Mesendoderm (in vitro differentiated cells): ENCODE measurements around the gene GOLIM4.

Experiments used
- DNase-seq: peaks from one replicate; pipeline ENCODE4 v3.0.0; 2013
- H2AK5ac ChIP-seq: 2 replicates; pipeline ENCODE4 v1.6.1; 2013; ENCODE audit warnings: low read length, inconsistent platforms
- H2BK120ac ChIP-seq: 2 replicates; pipeline ENCODE4 v1.6.1; 2013; ENCODE audit warnings: low read depth, mild to moderate bottlenecking, low read length, moderate library complexity, mixed read lengths
- H2BK15ac ChIP-seq: replicated peaks from 2 replicates; pipeline ENCODE4 v1.6.1; 2013; ENCODE audit warnings: low read depth, mild to moderate bottlenecking, moderate library complexity
- H2BK5ac ChIP-seq: 2 replicates; pipeline ENCODE4 v1.6.1; 2013; ENCODE audit warnings: low read length, inconsistent platforms
- H3K18ac ChIP-seq: 2 replicates; pipeline ENCODE4 v1.6.1; 2013; ENCODE audit warnings: mild to moderate bottlenecking, low read length, mixed read lengths
- H3K23ac ChIP-seq: one replicate; pipeline ENCODE4 v1.6.1; 2013; ENCODE audit warnings: low read length
- H3K27ac ChIP-seq: 2 replicates; pipeline ENCODE4 v1.5.1; 2013; ENCODE audit warnings: low read depth, mild to moderate bottlenecking, inconsistent platforms, low read length, moderate library complexity
- H3K27me3 ChIP-seq: 2 replicates; pipeline ENCODE4 v1.6.1; 2013; ENCODE audit warnings: low read length, control low read depth, mild to moderate bottlenecking, inconsistent platforms; ENCODE audit not compliant: insufficient read depth, poor library complexity
- H3K36me3 ChIP-seq: 2 replicates; pipeline ENCODE4 v1.6.1; 2013; ENCODE audit warnings: low read length, inconsistent platforms; ENCODE audit not compliant: control insufficient read depth, insufficient read depth
- H3K4ac ChIP-seq: one replicate; pipeline ENCODE4 v1.6.1; 2013; ENCODE audit warnings: low read depth, mild to moderate bottlenecking, low read length, moderate library complexity
- H3K4me1 ChIP-seq: 2 replicates; pipeline ENCODE4 v1.6.1; 2013; ENCODE audit warnings: low read depth, low read length, inconsistent platforms; ENCODE audit not compliant: control insufficient read depth
- H3K4me2 ChIP-seq: 2 replicates; pipeline ENCODE4 v1.6.1; 2013; ENCODE audit warnings: low read length
- H3K4me3 ChIP-seq: 2 replicates; pipeline ENCODE4 v1.5.1; 2013; ENCODE audit warnings: mild to moderate bottlenecking, low read length
- H3K56ac ChIP-seq: one replicate; pipeline ENCODE4 v1.6.1; 2013; ENCODE audit warnings: low read length
- H3K79me1 ChIP-seq: 2 replicates; pipeline ENCODE4 v1.6.1; 2013; ENCODE audit warnings: low read length, inconsistent platforms
- H3K79me2 ChIP-seq: 2 replicates; pipeline ENCODE4 v1.6.1; 2013; ENCODE audit warnings: mild to moderate bottlenecking, low read length; ENCODE audit not compliant: control insufficient read depth, insufficient read depth
- H3K9ac ChIP-seq: 2 replicates; pipeline ENCODE4 v1.6.1; 2013; ENCODE audit warnings: low read length, inconsistent platforms
- H4K5ac ChIP-seq: one replicate; pipeline ENCODE4 v1.6.1; 2013; ENCODE audit warnings: low read length
- H4K8ac ChIP-seq: one replicate; pipeline ENCODE4 v1.6.1; 2013; ENCODE audit warnings: low read depth, mild to moderate bottlenecking, control low read depth, low read length, moderate library complexity
- WGBS: extraction: QIAGEN DNeasy Blood & Tissue Kit; methylation state at CpG from one replicate; pipeline ENCODE4 v1.1.7; 2013; ENCODE audit warnings: low lambda C conversion rate, missing lambda C conversion rate; ENCODE audit not compliant: insufficient coverage; ENCODE audit errors: extremely low coverage; 5-methylcytosine and 5-hydroxymethylcytosine counted together

Gene GOLIM4

GRCh38 chr3:168053115-168053514 lies 42.6 kb downstream of the GOLIM4 start:
- H3K4me2 ChIP-seq: no peak overlapping the region
- WGBS: no CpG with 5 or more reads among the region's 2 CpGs
- no peak overlapping the region for H2AK5ac ChIP-seq
- no peak overlapping the region for H3K18ac ChIP-seq
- H3K36me3 ChIP-seq: no peaks in the 10 kb centered on the region
- no peak overlapping the region for H3K56ac ChIP-seq
- H3K27me3 ChIP-seq: no peaks in the 10 kb centered on the region
- DNase-seq: no peak
- peaks cover 7% of the 10 kb centered on the region for H3K79me2 ChIP-seq
- no peak overlapping the region for H3K9ac ChIP-seq
- H4K5ac ChIP-seq: no peak overlapping the region
- H2BK15ac ChIP-seq: no peak overlapping the region
- no peak overlapping the region for H3K23ac ChIP-seq
- peaks cover 11% of the 10 kb centered on the region for H3K79me1 ChIP-seq
- no peak overlapping the region for H2BK120ac ChIP-seq
- no peak overlapping the region for H3K27ac ChIP-seq
- H2BK5ac ChIP-seq: no peak overlapping the region
- no peak overlapping the region for H4K8ac ChIP-seq
- H3K4ac ChIP-seq: no peak overlapping the region
- no peak overlapping the region for H3K4me3 ChIP-seq
- peaks cover 4% of the 10 kb centered on the region for H3K4me1 ChIP-seq

- Histone ChIP-seq H3K4me3 (no peak overlapping the region), H3K9ac (no peak overlapping the region), H2BK120ac (no peak overlapping the region), H3K4me1 (peaks cover 4% of the 10 kb centered on the region), H3K36me3 (no peaks in the 10 kb centered on the region), H3K23ac (no peak overlapping the region), H4K5ac (no peak overlapping the region), H2BK5ac (no peak overlapping the region), H3K4ac (no peak overlapping the region), H2BK15ac (no peak overlapping the region), H4K8ac (no peak overlapping the region), H3K27me3 (no peaks in the 10 kb centered on the region), H3K79me2 (peaks cover 7% of the 10 kb centered on the region), H3K56ac (no peak overlapping the region), H2AK5ac (no peak overlapping the region), H3K4me2 (no peak overlapping the region), H3K18ac (no peak overlapping the region), H3K27ac (no peak overlapping the region), H3K79me1 (peaks cover 11% of the 10 kb centered on the region)
- no peak for DNase-seq
- whole genome bisulfite sequencing: no CpG with 5 or more reads among the region's 2 CpGs
These were observed 43.2 kb downstream of the GOLIM4 start for GRCh38 chr3:168052515-168052914.

GRCh38 chr3:168051531-168052471 lies 43.9 kb downstream of the GOLIM4 start:
- H3K23ac ChIP-seq: no peak overlapping the region
- no peak overlapping the region for H2AK5ac ChIP-seq
- no peak overlapping the region for H2BK15ac ChIP-seq
- H3K4me2 ChIP-seq: no peak overlapping the region
- H3K18ac ChIP-seq: no peak overlapping the region
- no peak overlapping the region for H3K4ac ChIP-seq
- DNase-seq: no peak
- WGBS: no CpG with 5 or more reads among the region's 9 CpGs
- no peak overlapping the region for H2BK5ac ChIP-seq
- no peak overlapping the region for H3K56ac ChIP-seq
- H4K8ac ChIP-seq: no peak overlapping the region
- peaks cover 11% of the 10 kb centered on the region for H3K79me1 ChIP-seq
- no peak overlapping the region for H2BK120ac ChIP-seq
- peaks cover 7% of the 10 kb centered on the region for H3K79me2 ChIP-seq
- H3K4me1 ChIP-seq: peaks cover 4% of the 10 kb centered on the region
- no peak overlapping the region for H3K4me3 ChIP-seq
- no peaks in the 10 kb centered on the region for H3K27me3 ChIP-seq
- H4K5ac ChIP-seq: no peak overlapping the region
- H3K36me3 ChIP-seq: no peaks in the 10 kb centered on the region
- no peak overlapping the region for H3K27ac ChIP-seq
- H3K9ac ChIP-seq: no peak overlapping the region

GRCh38 chr3:168051070-168051469 lies 44.7 kb downstream of the GOLIM4 start:
- H3K18ac ChIP-seq: no peak overlapping the region
- H2BK120ac ChIP-seq: no peak overlapping the region
- H3K79me1 ChIP-seq: peaks cover 11% of the 10 kb centered on the region
- H2BK5ac ChIP-seq: no peak overlapping the region
- no peak overlapping the region for H3K9ac ChIP-seq
- H4K5ac ChIP-seq: no peak overlapping the region
- H3K27ac ChIP-seq: no peak overlapping the region
- H3K36me3 ChIP-seq: no peaks in the 10 kb centered on the region
- H2AK5ac ChIP-seq: no peak overlapping the region
- H3K23ac ChIP-seq: no peak overlapping the region
- H3K4ac ChIP-seq: no peak overlapping the region
- H3K56ac ChIP-seq: no peak overlapping the region
- no peak overlapping the region for H3K4me3 ChIP-seq
- H2BK15ac ChIP-seq: no peak overlapping the region
- no peaks in the 10 kb centered on the region for H3K27me3 ChIP-seq
- H3K79me2 ChIP-seq: peaks cover 7% of the 10 kb centered on the region
- peaks cover 4% of the 10 kb centered on the region for H3K4me1 ChIP-seq
- H3K4me2 ChIP-seq: no peak overlapping the region
- H4K8ac ChIP-seq: no peak overlapping the region
- no peak for DNase-seq

- Histone ChIP-seq H3K23ac (peak overlapping the region; percentile 16), H2BK15ac (no peak overlapping the region), H3K56ac (no peak overlapping the region), H4K5ac (no peak overlapping the region), H3K36me3 (no peaks in the 10 kb centered on the region), H3K9ac (no peak overlapping the region), H2BK120ac (no peak overlapping the region), H3K4me3 (no peak overlapping the region), H3K4ac (no peak overlapping the region), H3K4me1 (peaks cover 4% of the 10 kb centered on the region), H3K79me2 (peaks cover 7% of the 10 kb centered on the region), H2AK5ac (no peak overlapping the region), H4K8ac (no peak overlapping the region), H3K18ac (no peak overlapping the region), H3K4me2 (no peak overlapping the region), H3K79me1 (peaks cover 10% of the 10 kb centered on the region), H2BK5ac (no peak overlapping the region), H3K27me3 (no peaks in the 10 kb centered on the region), H3K27ac (no peak overlapping the region)
- no peak for DNase-seq
- WGBS: no CpG with 5 or more reads among the region's 6 CpGs
These were observed 46.3 kb downstream of the GOLIM4 start for GRCh38 chr3:168049367-168049974.
